Measurements from ENCODE around the gene EPN3.

EPN3 gene

DNA sequence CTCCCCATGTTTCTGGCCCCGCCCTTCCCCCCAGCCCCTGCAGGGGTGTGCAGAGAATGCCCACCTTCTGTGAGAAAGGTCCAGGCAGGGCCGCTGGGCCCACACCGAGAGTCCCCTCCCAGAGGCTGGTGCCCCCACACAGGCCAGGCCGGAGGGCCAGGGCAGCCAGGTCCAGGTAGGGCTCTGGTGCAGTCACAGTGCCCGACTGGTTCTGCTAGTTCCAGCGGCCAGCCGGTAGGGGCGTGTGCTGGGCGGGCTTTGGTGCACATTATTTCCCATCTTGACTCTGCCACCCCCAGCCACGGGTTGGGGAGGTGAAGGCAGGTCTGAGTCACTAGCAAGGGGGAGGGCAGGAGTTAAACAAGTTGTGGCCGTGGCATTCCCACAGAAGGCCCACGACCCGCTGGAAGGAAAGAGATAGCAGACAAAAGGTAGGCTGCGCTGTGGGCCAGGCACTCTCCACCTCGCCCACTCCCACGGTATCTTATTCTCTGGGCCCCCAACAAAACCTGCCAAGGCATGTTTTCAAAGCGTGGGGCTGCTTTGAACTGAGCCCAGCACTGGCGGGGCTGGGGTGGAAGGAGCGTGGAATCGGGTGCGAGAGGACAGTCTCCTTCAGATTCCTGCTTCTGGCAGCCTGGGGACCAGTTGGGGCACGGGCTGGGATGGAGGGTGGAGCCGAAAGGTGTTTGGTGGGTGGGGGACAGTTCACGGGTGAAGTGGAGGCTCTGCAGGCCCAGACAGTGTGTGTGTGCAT lies 1.9 kb downstream of the EPN3 start:
- TF ChIP-seq, protein P1, sequence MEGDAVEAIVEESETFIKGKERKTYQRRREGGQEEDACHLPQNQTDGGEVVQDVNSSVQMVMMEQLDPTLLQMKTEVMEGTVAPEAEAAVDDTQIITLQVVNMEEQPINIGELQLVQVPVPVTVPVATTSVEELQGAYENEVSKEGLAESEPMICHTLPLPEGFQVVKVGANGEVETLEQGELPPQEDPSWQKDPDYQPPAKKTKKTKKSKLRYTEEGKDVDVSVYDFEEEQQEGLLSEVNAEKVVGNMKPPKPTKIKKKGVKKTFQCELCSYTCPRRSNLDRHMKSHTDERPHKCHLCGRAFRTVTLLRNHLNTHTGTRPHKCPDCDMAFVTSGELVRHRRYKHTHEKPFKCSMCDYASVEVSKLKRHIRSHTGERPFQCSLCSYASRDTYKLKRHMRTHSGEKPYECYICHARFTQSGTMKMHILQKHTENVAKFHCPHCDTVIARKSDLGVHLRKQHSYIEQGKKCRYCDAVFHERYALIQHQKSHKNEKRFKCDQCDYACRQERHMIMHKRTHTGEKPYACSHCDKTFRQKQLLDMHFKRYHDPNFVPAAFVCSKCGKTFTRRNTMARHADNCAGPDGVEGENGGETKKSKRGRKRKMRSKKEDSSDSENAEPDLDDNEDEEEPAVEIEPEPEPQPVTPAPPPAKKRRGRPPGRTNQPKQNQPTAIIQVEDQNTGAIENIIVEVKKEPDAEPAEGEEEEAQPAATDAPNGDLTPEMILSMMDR (IDR thresholded peaks at IDR 0.05; ENCODE audit: low read depth, low read length): no peak
- H3K4me3 ChIP-seq (ENCODE audit: low read depth, low read length): no peak overlapping the region

DNA sequence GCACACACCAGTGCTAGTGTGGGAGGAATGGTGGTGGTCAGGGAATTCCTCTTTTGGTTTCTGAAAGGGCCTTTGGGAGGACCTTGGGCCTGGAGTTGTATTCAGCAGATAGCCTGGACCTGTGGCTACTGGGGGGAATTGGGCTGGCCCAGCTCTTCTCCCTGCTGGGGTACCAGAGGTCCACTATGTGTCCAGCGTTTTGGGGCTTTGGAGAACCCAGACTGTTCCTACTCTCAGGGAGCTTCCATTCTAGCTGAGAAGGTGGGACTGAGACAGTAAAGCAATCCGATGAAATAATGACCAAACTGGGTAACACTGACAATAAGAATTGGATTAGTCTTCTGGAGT lies 2.4 kb downstream of the EPN3 start:
- TF ChIP-seq, protein P1 (IDR thresholded peaks at IDR 0.05; ENCODE audit: low read depth, low read length): no peak
- no peak overlapping the region for H3K4me3 ChIP-seq (ENCODE audit: low read depth, low read length)

DNA sequence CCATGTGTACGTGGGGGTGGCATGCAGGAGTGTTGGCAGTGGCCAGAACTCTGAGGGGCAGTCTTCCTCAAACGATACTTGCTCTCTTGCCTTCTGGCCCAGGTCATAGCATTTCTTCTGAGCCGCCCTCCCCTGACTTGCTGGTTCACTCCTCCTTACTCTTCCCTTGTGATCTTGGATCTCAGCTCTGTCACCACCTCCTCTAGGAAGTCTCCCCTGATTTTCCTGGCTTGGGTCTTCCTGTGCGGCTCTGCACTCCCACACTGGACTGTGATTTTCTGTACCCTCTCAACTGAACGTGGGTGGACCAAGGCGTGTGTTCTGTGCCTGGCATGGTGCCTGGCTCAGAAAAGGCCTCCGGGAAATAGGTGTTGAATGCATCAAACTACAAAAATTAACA lies 2.9 kb downstream of the EPN3 start:
- H3K4me3 ChIP-seq (ENCODE audit: low read depth, low read length): no peak overlapping the region
- TF ChIP-seq, protein P1 (IDR thresholded peaks at IDR 0.05; ENCODE audit: low read depth, low read length): no peak

DNA sequence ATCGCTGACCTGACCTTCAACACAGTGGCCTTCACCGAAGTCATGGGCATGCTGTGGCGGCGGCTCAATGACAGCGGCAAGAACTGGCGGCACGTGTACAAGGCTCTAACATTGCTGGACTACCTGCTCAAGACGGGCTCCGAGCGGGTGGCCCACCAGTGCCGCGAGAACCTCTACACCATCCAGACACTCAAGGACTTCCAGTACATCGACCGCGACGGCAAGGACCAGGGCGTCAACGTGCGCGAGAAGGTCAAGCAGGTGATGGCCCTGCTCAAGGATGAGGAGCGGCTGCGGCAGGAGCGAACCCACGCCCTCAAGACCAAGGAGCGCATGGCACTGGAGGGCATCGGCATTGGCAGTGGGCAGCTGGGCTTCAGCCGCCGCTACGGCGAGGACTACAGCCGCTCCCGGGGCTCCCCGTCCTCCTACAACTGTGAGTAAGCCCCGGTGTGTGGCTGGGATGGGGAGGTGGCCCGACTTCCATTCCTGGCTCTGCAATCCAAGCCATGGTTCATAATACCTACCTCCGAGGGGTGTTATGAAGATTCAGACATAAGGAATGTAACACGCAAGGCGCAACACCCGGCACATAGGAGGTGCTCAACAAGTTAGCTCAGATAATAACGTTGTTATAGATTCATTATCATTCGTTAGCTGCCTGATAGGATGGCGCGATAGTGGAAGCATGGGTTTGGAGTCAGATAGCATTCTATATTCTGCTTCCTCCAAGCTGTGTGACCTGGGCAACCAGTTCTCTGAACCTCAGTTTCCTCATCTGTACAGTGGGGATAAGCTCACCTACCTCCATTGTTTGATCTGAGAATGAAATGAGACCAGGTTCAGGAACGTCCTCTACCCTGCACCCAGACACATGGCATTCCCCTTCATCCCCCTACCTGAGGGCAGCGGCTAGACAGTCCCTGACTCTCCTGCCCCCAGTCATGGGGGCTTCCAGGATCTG lies 4.4 kb downstream of the EPN3 start:
- H3K4me3 ChIP-seq (ENCODE audit: low read depth, low read length): no peak overlapping the region
- TF ChIP-seq, protein P1 (IDR thresholded peaks at IDR 0.05; ENCODE audit: low read depth, low read length): no peak

DNA sequence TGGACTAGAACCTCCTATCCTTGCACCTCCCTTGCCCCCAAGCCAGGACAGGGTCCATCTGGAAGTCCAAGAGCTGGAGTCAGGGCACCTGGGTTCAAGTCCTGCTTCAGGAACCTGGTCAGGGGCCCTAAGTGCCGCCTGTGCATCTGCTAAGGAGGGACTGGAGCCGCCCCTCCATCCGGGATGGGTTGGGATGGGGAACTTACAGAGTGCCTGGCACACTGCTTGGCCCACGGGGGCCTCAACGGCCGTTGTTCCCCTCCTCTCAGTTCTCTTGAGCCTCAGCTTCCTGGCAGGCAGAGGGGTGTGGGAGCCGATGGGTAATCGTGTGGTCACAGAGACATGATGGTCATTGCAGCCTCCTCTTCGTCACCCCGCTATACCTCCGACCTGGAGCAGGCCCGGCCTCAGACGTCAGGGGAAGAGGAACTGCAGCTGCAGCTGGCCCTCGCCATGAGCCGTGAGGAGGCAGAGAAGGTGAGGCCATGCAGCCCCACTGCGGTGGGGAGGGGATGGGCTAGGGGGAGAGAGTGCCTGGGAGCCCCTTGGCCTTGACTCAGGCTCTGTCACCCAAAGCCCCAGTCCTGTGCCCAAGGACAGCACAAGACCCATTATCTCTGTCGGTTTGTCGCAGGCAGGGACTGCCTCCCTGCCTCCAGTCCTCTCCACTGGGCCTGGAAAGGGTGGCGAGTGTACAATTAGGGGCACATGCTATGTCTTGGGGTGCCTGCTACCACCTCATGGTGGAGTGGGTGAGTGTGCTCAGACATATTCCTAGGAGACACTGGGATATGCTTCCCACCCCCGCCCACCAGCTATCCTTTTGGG lies 5.4 kb downstream of the EPN3 start:
- H3K4me3 ChIP-seq (ENCODE audit: low read depth, low read length): no peak overlapping the region
- TF ChIP-seq, protein P1 (IDR thresholded peaks at IDR 0.05; ENCODE audit: low read depth, low read length): no peak

DNA sequence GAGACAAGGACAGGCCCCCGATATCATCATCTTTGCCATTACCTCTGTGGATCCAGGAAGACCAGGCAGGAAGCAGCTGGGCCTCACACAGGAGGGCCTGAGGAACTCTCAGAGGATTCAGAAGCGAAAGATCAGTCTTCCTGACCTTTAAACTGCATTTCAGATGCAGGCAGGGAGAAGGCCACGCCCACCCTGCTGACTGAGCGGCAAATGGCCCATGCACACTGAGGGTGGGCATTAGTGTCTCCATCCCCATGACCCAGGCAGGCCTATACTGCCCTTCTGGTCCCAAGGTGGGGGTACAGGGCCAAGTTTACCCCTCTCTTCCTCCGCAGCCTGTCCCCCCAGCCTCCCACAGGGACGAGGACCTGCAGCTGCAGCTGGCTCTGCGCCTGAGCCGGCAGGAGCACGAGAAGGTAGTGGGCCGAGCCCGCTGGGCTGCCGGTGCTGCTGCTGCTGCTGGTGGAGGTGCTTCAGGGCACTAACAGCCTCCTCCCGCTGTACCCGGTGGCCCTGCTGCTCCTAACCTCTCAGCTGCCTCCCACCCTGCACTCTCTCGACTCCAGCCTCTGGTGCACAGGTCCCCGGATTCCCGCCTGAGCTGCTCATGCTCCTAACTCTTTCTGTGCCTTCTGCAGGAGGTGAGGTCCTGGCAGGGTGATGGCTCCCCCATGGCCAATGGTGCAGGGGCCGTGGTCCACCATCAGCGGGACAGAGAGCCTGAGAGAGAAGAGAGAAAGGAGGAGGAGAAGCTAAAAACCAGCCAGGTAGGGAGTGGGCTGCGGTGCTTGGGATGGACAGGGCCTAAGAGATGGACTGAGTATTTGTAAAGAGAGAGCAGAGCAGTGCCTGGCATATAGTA lies 6.2 kb downstream of the EPN3 start:
- TF ChIP-seq, protein P1 (IDR thresholded peaks at IDR 0.05; ENCODE audit: low read depth, low read length): no peak
- H3K4me3 ChIP-seq (ENCODE audit: low read depth, low read length): no peak overlapping the region
